NOMO-1 treated with dmso at 0.1 percent for 144 hours (cell line): Measurements from ENCODE around the gene PLEKHA6.

Experiments used
- DNase-seq: peaks from one replicate; lab custom pipeline; 2025; ENCODE audit not compliant: unreplicated experiment; lab: John Stamatoyannopoulos, UW

The PLEKHA6 gene

GRCh38 chr1:204264805-204265204 is 94.9 kb downstream of the PLEKHA6 start:
- no peak for DNase-seq

- no peak for DNase-seq
Measured at GRCh38 chr1:204263254-204263910, 96.3 kb downstream of the PLEKHA6 start.

- DNase-seq: no peak
Measured at GRCh38 chr1:204262506-204263253, 97.0 kb downstream of the PLEKHA6 start.

- no peak for DNase-seq
Measured at GRCh38 chr1:204261746-204262505, 97.8 kb downstream of the PLEKHA6 start.

GRCh38 chr1:204261266-204261665 is 98.5 kb downstream of the PLEKHA6 start:
- DNase-seq: no peak

- no peak for DNase-seq
Measured at GRCh38 chr1:204260601-204261197, 99.0 kb downstream of the PLEKHA6 start.

GRCh38 chr1:204259782-204260181 is 99.9 kb downstream of the PLEKHA6 start:
- DNase-seq: no peak

GRCh38 chr1:204259196-204259595 is 100.5 kb downstream of the PLEKHA6 start:
- DNase-seq: no peak

GRCh38 chr1:204258213-204259115 is 101.3 kb downstream of the PLEKHA6 start:
- DNase-seq: peak; percentile 4

- DNase-seq: no peak
Measured at GRCh38 chr1:204257446-204257845, 102.3 kb downstream of the PLEKHA6 start.

GRCh38 chr1:204256531-204256930 is 103.2 kb downstream of the PLEKHA6 start:
- no peak for DNase-seq

GRCh38 chr1:204255966-204256365 is 103.8 kb downstream of the PLEKHA6 start:
- DNase-seq: no peak

GRCh38 chr1:204255225-204255624 is 104.5 kb downstream of the PLEKHA6 start:
- DNase-seq: no peak

- peak; percentile 65 for DNase-seq
Measured at GRCh38 chr1:204254031-204254661, 105.6 kb downstream of the PLEKHA6 start.

- DNase-seq: no peak
Measured at GRCh38 chr1:204251926-204252689, 107.6 kb downstream of the PLEKHA6 start.

- DNase-seq: no peak
Measured at GRCh38 chr1:204251286-204251685, 108.4 kb downstream of the PLEKHA6 start.

GRCh38 chr1:204250428-204251030 is 109.2 kb downstream of the PLEKHA6 start:
- no peak for DNase-seq

GRCh38 chr1:204249736-204250427 is 109.8 kb downstream of the PLEKHA6 start:
- DNase-seq: no peak
